ENCODE measurements around the gene CHRNB1.

Gene CHRNB1

DNA sequence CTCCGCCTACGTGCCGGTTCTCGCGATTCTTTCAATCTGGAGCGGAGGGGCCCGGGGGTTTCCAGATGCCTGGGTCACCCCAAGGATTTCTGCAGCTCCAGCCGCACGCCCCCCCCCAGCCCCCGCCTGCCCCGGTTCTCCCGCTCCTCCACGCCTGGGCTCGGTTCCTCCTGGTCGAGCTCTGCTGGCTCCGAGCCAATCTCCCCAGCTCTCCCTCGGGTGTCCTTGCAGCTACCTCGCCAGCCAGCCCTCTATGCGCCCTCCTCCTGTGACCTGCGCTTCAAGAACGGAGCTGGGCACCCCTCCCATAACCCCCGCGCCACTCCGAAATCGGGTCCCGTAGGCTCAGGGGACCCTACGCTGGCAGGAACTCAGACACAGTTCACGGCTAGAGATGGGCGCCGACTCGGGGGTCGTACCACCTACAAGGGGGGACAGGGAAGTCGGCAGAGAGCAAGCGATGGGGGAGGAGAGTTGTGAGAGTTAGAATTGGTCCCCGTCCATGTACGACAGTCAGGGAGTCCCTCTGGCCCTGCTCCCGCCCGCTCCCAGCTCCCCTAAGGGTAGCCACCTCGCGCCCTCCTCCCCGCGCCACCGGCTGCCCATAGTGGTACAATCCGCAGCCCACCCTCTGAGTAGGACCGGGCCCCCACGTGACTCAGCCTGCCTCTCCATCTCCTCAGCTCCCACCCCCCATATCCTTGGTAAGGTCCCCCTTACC, 4.6 kb upstream of the CHRNB1 start:
- H3K27ac ChIP-seq: no peak overlapping the region
- TF ChIP-seq, protein P1, sequence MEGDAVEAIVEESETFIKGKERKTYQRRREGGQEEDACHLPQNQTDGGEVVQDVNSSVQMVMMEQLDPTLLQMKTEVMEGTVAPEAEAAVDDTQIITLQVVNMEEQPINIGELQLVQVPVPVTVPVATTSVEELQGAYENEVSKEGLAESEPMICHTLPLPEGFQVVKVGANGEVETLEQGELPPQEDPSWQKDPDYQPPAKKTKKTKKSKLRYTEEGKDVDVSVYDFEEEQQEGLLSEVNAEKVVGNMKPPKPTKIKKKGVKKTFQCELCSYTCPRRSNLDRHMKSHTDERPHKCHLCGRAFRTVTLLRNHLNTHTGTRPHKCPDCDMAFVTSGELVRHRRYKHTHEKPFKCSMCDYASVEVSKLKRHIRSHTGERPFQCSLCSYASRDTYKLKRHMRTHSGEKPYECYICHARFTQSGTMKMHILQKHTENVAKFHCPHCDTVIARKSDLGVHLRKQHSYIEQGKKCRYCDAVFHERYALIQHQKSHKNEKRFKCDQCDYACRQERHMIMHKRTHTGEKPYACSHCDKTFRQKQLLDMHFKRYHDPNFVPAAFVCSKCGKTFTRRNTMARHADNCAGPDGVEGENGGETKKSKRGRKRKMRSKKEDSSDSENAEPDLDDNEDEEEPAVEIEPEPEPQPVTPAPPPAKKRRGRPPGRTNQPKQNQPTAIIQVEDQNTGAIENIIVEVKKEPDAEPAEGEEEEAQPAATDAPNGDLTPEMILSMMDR (conservative IDR thresholded peaks at IDR 0.05): no peak
- no peak for TF ChIP-seq ZFX (IDR thresholded peaks at IDR 0.05)

DNA sequence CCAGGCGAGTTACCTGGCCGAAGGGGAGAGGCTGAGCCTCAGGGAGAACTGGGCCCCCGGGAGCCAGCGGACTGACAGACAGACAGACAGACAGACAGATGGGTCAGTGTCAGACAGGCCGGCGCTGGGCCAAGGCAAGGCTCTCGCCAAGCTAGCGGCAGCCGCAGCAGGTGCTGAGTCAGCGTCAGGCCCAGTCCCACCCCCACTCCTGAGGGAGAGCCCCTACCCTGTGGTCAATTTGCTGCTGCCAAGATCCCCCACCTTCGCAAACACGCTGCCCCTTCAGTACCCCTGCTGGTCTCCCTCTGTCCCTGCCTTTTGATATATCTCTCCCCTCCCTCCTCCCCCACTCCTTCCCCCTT, 4.0 kb upstream of the CHRNB1 start:
- no peak overlapping the region for H3K27ac ChIP-seq

DNA sequence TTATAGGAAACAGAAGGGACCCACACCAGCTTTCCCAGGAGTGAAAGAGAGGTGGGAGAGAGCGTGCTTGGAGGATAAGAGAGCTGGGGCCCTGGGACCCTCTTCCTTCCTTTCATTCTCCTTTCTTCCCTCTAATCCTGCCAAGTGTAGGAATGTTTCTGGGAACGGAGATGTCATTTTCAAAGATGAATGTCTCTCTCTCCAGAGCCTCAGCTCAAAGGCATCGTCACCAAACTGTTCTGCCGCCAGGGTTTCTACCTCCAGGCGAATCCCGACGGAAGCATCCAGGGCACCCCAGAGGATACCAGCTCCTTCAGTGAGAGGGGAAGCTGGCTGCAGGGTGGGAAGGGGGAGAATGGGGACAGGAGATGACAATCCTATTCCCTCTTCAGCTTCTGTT, 3.6 kb upstream of the CHRNB1 start:
- no peak for TF ChIP-seq ZFX (IDR thresholded peaks at IDR 0.05)
- TF ChIP-seq, protein P1 (conservative IDR thresholded peaks at IDR 0.05): no peak
- no peak overlapping the region for H3K27ac ChIP-seq

More for the DNA sequence above, 4.0 kb upstream of the CHRNB1 start:
- no peak for TF ChIP-seq ZFX (IDR thresholded peaks at IDR 0.05)
- TF ChIP-seq, protein P1 (conservative IDR thresholded peaks at IDR 0.05): no peak

DNA sequence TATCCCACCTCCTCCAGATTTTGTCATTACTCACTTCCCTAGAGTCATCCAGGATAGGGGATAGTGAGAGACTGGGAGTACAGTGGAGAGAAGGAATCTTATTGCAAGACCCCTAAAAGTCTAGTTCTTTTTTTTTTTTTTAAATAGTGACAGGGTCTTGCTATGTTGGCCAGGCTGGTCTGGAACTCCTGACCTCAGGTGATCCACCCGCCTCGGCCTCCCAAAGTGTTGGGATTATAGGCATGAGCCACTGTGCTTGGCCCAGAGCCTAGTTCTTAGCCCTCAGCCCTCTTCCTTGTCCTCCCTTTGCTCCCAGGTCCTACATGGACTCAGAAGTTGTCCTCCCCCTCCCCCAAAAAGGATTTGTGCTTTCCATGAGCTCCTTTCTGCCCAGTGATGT, 2.7 kb upstream of the CHRNB1 start:
- H3K27ac ChIP-seq: no peak overlapping the region
- TF ChIP-seq, protein P1 (conservative IDR thresholded peaks at IDR 0.05): no peak
- TF ChIP-seq ZFX (IDR thresholded peaks at IDR 0.05): no peak

DNA sequence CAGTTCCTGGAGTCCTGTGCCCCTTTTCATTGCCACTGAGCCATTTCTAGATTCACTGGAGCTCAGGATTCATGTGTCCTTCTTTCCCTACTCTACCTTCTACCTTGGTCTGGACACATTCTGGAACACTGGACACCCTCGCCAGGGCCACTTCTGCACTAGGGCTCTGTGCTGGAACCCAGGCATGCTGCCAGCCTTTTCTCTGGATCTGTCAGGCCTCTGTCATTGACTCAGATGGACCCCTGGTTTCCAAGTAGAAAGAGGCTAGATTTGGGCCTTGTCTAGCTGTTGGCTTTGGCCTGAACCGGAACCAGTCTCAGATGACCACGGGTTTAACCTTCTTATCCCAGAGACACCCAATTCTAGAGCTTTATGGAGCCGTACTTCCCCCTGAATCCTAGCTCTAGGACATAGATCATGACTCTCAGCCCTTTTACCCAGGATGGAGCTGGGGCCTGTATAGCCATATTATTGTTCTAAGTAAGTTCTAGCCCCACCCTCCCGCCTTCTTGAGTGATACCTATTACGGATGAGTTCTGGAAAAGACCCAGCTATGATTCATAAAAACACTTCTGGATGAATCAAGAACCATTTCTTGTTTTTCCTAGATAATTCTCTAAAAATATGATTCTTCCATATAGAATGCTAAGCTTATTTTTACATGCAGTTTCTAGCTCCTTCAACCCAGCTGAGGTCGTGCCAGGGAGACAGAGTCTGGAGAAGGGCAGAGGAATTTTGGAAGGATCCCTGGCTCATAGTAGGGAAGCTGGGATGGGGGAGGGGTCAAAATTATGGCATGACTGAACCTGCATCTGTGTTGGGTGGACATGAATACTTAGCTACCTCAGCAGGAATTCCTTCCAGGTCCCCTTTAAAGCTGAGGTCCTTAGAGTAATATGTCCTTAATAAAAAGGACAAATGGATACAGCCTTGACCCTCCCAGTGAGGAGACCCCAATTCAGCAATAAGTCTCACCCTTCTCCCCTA, 1.1 kb upstream of the CHRNB1 start:
- H3K27ac ChIP-seq: no peak overlapping the region
- TF ChIP-seq, protein P1 (conservative IDR thresholded peaks at IDR 0.05): no peak
- no peak for TF ChIP-seq ZFX (IDR thresholded peaks at IDR 0.05)

DNA sequence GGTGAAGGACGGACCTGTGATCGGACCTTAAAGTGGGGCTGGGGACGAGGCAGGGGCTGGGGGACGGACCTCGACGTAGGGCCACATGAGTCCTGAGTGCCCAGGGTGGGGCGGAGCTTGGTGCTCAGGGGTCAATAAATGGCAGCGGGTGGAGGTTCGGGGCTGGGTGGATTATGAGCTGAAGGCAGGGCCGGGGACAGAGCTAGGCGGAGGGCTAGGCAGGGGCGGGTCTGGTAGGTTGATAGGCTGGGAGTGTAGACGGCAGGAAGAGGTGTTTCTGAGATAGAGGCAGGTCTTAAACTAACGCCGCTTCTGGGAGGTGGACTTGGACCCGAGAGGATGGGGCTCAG, 733 bp downstream of the CHRNB1 start:
- no peak overlapping the region for H3K27ac ChIP-seq
- TF ChIP-seq ZFX (IDR thresholded peaks at IDR 0.05): no peak
- TF ChIP-seq, protein P1 (conservative IDR thresholded peaks at IDR 0.05): no peak

DNA sequence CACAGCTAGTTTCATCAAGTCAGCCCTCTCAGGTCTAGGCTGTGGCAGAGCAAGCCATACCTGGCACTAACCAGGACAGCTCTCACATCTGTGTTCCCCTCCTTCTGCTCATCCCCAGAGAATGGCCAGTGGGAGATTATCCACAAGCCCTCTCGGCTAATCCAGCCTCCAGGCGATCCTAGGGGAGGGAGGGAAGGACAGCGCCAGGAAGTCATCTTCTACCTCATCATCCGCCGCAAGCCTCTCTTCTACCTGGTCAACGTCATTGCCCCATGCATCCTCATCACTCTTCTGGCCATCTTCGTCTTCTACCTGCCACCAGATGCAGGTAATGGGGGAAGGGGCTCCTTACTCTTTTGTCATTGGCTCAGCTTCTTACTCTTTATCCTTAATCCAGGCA, 3.6 kb downstream of the CHRNB1 start:
- no peak for TF ChIP-seq ZFX (IDR thresholded peaks at IDR 0.05)
- TF ChIP-seq, protein P1 (conservative IDR thresholded peaks at IDR 0.05): no peak
- H3K27ac ChIP-seq: no peak overlapping the region

All from C4-2B (cell line).